Measurements from ENCODE around the gene RPL37A.

Gene RPL37A

DNA sequence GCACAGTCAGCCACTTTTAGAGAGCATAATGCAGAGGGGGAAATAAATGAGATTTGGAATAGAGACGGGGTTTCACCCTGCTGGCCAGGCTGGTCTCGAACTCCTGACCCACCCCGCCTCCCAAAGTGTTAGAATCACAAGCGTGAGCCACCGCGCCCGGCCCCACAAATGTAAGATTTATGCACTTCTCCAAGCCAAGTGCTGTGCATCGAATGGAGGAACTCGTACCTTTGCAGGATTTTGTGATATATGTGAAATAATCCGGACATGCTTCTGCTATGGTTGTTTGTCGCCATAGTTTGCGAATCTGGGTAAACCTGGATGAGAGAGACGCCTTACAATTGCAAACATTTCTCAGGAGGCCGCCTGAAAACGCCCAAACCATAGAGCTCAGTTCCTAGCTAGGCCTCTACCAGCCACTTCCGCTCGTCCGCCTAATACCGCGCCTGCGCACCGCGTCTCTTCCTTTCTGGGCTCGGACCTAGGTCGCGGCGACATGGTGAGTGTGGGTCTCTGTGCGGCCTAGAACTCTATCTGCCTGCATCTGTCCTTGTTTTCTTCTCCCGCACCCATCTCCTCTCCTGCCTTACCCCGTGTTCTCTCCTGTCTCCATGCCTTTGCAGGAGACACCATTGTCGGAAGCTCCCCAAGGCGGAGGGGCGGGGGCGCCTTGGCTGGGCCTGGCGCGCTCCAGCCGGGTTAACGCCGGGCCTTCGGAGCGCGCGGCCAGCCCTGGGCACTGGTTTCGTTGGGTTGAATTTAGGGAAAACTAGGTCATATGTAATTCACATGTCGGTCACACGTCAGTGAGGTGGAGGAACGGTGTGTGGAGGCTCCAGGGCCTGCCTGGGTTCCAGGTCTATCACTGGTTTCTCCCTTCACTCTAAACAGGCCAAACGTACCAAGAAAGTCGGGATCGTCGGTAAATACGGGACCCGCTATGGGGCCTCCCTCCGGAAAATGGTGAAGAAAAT lies at the start of gene RPL37A:
TSS of gene RPL37A (plus strand) at position 466 of the 974 bp plus-strand sequence. CDS start at position 497, 31 bp downstream.
- DNase-seq: peak; percentile 89

- no peak for DNase-seq
Observed at GRCh38 chr2:216450346-216450745, 48.3 kb upstream of the RPL37A start.

DNA sequence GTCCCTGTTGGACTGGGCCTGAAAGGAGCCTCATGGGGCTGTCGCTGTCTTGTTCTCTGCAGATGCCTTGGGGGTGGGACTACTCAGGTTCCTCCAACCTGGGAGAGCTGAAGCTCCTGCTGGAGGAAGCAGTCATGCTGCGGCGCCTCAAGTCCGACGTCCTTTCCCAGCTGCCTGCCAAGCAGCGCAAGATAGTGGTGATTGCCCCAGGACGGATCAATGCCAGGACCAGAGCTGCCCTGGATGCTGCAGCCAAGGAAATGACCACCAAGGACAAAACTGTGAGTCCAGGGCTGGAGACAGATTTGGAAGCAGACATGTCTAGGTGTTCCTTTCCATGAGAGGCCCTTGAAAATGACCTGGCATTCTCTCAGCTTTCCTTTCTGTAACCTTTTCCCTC lies 47.9 kb upstream of the RPL37A start:
- DNase-seq: no peak

DNA sequence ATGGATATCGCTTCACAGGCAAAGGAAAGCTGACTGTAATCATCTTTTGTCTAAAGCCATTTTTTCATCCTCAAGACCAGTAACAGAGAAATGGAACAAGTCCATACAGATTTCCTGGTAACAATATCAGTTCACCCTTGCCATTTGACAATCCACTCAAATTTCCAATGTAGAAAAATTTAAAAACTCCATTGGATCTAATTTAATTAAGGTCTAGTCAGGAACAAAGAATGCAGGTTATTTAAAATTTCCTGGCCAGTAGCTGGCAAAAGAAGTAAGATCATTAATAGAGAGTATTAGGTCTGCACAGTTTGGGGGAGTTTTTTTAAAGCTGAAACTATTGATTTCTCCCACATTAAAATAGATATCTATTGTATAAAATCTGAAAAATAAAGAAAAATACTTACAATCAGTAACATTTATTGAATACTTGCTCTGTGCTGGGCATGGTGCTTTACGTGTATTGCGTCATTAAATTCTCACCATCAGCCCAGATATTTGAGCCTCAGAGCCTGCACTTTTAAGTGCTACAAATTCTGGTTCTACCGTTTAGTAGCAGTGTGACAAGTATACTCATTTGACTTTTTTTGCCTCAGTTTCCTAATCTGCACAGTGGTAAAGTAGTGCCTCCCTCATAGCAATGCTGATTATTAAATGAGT lies 44.6 kb upstream of the RPL37A start:
- no peak for DNase-seq

DNA sequence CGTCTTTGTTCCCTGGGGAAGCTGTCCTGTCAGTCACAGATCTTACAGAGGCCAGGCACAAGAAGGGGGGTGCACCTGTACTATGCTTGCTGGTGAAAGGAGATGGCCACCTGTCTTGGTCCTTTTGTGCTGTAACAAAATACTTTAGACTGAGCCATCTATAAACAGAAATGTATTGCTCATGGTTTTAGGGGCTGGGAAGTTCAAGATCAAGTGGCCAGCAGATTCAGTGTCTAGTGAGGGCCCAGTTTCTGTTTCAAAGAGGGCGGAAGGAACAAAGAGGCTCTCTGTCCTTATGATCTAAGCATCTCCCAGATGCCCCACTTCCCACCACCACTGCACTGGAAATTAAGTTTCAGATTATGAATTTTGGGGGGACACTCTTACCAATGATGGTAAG lies 35.5 kb upstream of the RPL37A start:
- no peak for DNase-seq

DNA sequence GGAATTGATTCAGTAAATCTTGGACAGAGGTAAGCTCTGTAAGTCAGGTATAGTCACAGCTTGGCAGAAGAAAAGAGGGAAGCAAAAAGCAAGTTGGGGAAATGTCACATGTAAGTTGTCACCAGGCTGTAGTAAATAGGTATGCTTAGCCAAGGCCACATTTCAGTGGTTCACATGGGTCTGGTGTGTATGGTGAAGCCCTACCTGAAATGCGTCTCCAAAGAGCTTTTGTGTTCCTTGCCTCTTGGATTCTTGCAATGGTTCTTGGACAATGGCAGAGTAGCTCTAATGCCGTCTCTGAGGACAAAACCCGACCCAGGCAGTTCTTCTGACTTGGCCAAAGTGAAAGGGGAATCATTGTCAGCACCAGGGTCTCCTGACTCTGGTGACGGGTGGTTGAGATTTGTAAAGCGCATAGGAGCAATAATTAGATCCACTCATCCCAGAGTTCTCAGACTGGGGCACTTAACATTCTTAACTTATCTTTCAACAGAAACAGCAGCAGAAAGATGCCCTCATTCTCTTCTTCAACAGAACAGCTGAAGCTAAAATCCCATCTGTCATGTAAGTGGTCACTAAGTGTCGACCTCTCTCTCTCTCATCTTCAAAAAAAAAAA lies 34.4 kb upstream of the RPL37A start:
- DNase-seq: no peak

GRCh38 chr2:216465579-216466195 lies 33.0 kb upstream of the RPL37A start:
- no peak for DNase-seq

DNA sequence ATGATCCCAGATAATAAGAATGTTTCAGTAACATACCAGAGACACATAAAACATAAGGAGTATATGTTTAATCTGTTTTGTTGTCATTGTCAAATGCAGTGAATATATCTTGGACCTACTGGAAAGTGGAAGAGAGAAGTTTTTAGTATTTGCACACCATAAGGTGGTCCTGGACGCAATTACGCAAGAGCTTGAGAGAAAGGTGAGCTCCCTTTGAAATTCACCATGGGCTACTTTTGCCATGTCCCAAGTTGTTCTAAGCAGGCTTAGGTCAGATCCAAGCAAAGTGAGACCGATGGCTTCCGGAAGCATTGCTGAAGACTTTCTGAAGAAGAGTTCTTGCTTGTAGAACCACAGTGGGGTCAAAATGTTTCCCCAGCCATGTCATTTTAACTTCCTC lies 30.8 kb upstream of the RPL37A start:
- no peak for DNase-seq

DNA sequence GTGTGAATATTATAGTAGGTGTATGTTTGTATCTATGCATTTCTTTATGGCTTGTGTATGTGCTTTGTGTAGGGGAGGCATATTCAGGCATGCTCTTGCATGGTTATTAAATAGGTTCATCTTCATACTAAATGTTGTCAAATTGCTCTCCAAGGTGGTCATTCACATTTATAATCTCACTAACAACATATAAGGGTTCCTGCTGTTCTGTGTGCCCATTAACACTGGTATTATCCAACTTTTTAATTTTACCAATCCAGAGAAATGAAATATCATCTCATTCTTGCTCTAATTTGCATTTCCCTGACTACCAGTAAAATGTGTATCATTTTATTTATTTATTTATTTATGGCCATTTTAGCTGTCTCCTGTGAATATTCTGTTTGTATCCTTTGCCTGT lies 29.0 kb upstream of the RPL37A start:
- no peak for DNase-seq

- no peak for DNase-seq
Observed at GRCh38 chr2:216473187-216473586, 25.5 kb upstream of the RPL37A start.

- no peak for DNase-seq
Observed at GRCh38 chr2:216474925-216475670, 23.5 kb upstream of the RPL37A start.

GRCh38 chr2:216475767-216476166 lies 22.9 kb upstream of the RPL37A start:
- DNase-seq: no peak

DNA sequence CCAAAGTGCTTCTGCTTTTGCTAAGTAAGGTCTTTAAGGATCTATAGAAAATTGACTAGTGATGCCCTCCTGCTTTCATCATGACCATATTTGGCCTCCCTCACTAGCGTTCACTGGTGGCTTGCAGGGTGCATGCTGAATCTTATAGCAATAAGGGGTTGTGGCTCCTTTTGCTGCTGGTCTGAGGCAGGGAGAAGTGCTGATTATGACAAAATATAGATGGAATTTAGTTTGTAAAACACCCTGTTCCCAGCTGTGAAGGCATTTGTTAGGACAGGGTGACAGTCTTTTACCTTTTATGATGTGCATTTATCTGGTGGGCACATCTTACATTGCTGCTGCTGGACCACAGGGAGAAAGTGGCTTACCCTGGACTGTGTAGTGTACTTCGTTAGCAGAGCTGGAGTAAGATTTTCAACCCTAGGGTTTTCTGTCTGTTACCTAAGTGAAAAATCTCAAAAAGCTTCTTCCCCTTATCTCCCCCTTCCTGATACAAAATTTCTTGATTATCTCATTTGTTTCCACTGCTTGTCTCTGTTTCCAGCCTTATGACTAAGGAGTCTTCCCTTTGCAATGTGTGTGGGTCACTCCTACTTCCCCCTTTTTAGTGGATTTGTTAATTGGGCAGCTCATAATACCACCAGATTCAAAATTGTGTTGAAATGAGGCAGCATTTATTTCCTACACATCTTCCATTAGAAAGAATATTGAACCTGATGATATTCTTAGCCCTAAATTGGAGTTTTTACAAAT lies 21.2 kb upstream of the RPL37A start:
- DNase-seq: no peak

- no peak for DNase-seq
Observed at GRCh38 chr2:216478151-216478550, 20.5 kb upstream of the RPL37A start.

DNA sequence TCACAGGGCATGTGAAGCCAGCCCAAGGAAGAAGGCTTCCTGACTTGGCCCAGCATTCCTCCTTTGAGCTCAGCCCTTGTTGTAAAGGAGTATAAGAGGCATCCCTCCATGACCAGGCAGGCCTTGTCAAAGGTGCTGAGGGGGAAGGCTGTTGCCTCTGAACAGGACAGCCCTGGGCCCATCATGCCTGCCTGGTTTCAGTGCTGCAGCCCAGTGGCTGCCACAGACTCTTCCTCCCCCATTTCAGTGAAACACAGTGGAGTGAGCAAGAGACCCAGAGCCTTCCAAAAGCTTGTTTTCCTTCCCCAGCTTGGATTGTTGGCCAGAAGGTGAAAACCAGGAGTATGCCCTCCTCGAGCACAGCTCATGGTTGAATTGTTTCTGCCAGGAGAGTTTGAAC lies 19.9 kb upstream of the RPL37A start:
- DNase-seq: no peak

DNA sequence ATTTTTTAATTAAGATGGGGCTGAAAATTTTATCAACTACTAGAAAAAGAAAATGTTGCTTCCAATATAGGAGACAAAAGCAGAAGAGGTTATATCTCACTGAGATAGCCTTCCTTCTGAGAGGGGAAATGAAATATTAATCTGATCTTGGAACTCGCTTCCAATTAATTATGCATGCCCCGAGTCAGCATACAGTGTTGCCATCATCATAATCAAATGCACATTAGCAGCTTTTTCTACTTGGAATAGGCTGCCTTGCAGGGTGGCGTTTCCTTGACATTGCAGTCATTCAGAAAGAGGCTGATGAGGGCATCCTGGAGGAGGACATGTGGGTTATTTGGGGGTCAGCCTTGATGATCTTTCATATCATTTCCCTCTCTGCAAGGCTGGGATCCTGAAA lies 18.4 kb upstream of the RPL37A start:
- no peak for DNase-seq

- DNase-seq: no peak
Observed at GRCh38 chr2:216482640-216483039, 16.0 kb upstream of the RPL37A start.

DNA sequence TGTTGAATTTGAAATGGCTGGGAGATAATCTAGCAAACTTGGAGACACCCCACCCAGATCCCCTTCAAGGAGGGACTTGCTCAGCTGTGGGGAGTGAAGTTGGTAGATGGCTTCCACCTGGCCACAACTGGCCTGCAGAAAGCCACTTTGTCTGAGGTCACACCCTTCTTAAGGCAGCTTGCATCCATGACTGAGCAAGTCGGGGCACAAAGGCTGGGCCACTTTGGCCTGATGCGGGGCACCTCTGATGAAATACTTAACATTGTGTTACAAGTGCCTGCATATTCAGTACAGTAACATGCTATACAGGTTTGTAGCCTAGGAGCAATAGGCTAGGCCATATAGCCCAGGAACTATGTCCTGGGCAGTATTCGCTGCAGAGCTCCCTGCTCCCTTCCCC lies 13.4 kb upstream of the RPL37A start:
- DNase-seq: no peak

DNA sequence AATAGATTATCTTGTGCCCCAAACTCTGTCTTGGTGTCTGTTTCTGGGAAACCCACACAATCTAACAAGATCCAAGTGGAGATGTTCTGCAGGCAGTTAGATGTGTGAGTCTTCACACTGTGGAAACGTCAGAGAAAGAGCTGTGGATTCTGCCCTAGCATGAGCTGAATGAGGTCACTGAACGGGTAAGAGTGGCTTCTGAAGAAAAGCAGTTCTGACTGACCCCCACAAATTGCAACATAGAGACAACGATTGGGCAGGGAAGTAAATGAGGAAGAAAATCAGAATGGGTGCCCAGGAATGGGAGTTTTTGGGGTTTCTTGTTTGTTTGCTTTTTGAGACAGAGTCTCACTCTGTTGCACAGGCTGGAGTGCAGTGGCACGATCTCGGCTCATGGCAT lies 12.9 kb upstream of the RPL37A start:
- no peak for DNase-seq

DNA sequence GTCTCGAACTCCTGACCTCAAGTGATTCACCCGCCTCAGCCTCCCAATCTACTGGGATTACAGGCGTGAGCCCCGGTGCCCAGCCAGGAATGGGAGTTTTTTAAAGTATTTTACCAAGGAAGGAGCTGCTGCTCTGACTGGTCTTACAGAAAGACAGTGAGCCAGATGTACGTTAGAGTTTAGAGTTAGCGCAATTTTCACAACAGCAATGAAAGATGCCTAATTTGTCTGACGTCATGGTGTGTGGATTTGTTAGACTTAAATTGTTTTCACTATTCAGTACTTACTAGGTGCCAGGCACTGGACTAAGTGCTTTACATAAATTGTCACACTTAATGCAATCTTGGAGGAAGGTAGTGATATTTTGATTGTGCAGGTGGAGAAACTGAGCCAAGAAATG lies 12.4 kb upstream of the RPL37A start:
- no peak for DNase-seq

GRCh38 chr2:216486708-216487107 lies 11.9 kb upstream of the RPL37A start:
- no peak for DNase-seq

- DNase-seq: no peak
Observed at GRCh38 chr2:216490061-216490460, 8.6 kb upstream of the RPL37A start.
